Measurements from ENCODE around the gene APRT. TPM values are rescaled to one million over a fixed set of nuclear protein-coding genes. Genes with fewer than 3 reads are reported as not detected.

APRT gene
- polyA plus RNA-seq, 3 donors, result 123 to 307 (median 233) TPM

DNA sequence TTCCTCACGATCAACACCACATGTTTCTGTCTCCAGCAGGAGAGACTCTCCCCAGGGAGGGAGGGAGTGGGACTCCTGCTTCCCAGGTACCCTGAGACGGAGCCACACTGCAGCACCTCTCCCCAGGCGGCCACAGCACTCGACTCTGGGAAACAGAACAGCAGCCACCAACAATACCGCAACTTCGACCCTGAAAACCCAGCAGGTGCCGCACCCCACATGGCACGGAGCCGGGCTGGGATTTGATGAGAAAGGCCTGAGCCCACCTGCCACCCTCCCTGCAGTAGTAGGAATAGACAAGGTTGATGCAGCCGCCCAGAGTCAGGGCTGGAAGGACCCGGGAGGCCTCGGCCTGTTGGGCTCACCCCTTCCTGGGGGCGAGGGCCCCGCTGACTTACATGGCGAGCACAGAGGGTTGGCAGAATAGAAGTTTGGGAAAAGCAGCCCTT is 30.6 kb upstream of the APRT start:
- no peaks in the 10 kb centered on the region for H3K9me3 ChIP-seq (replicated peaks in 1 of 2; ENCODE audit: control insufficient read depth in 1 of 2, insufficient read depth in 1 of 2, low read length in 2 of 2)
- H3K36me3 Mint-ChIP-seq, result peaks cover 38 to 63% of the 10 kb centered on the region in 2 donors
- no peaks in the 10 kb centered on the region for H3K27me3 ChIP-seq (ENCODE audit: control insufficient read depth in 2 of 2, insufficient read depth in 2 of 2, low read length in 2 of 2)
- intact Hi-C loops (cut with micrococcal nuclease), result no loop called here
- H3K36me3 ChIP-seq (replicated peaks in 1 of 2; ENCODE audit: control insufficient read depth in 1 of 2, insufficient read depth in 2 of 2, low read length in 2 of 2), result peaks cover 48 to 57% of the 10 kb centered on the region in 2 donors
- no peak overlapping the region for H3K27ac ChIP-seq (ENCODE audit: low read depth in 1 of 2, low read length in 2 of 2)
- peaks cover 2% of the 10 kb centered on the region for H3K79me2 ChIP-seq (ENCODE audit: insufficient read depth, low read length)
- H3K9me3 Mint-ChIP-seq, result no peaks in the 10 kb centered on the region
- no peak overlapping the region for H3K4me3 Mint-ChIP-seq
- H3K9ac ChIP-seq (ENCODE audit: insufficient read depth, low read length, poor library complexity, severe bottlenecking), result no peak overlapping the region
- 100% methylated on average over 3 of the region's 15 CpGs for WGBS (ENCODE audit: insufficient coverage)
- no peak for DNase-seq
- TF ChIP-seq CTCF (IDR thresholded peaks at IDR 0.05), result no peak
- no peak overlapping the region for H3K4me2 ChIP-seq (replicated peaks; ENCODE audit: extremely low read depth, low read length, poor library complexity, severe bottlenecking)
- peaks cover 79% of the 10 kb centered on the region for H4K20me1 ChIP-seq (ENCODE audit: insufficient read depth, low read length)
- H2AFZ ChIP-seq (ENCODE audit: insufficient read depth, low read depth, low read length, poor library complexity, severe bottlenecking), result no peak overlapping the region
- peak overlapping the region in 1 of 7 donors; percentile 57 for H3K27ac Mint-ChIP-seq
- H3K4me1 Mint-ChIP-seq, result peaks cover 20% of the 10 kb centered on the region
- H3K4me3 ChIP-seq (replicated peaks in 1 of 3; ENCODE audit: low read depth in 2 of 3, low read length in 3 of 3), result no peak overlapping the region
- peaks cover 0 to 3% (median 2%) of the 10 kb centered on the region in 3 donors for H3K27me3 Mint-ChIP-seq (ENCODE audit: low read depth in 3 of 3)
- peaks cover 24 to 27% of the 10 kb centered on the region in 2 donors for H3K4me1 ChIP-seq (ENCODE audit: control insufficient read depth in 1 of 2, insufficient read depth in 2 of 2, low read length in 2 of 2)

DNA sequence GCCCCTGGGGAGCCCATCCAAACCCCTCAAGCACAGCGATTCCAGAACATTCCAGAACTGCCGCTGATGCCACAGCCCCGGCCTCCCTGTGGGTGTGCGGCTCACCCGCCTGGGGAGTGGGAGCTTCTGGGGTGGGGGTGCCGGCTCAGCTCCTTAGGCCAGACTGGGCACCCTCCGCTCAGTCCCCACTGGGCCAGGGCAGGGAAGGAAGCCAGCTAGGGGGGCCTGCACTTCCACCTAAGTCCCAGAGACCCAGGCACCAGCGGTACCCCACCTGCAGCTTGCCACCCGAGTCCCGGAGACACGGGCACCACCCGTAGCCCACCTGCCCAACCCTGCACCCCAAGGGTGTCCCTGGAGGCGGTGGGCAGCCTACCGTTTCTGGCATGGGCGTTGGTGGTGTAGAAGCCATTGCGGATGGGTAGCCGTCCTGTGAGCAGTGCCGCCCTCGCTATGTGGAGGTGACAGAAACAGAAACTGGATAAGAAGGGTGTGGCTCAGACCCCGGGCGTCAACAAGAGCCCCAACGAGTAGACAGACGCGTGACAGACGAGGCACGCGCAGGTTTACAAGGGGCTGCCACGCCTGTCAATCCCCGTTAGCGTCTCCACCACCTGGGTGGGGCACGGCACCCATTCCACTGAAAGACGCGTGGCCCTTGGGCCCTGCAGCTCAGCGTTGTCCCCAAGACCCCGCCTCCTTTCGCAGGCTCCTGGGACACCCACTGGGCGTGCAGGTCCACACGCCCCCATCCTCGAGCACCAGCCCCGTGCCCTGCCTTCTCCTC is 30.0 kb upstream of the APRT start:
- Mint-ChIP-seq H3K4me1 (peaks cover 20% of the 10 kb centered on the region), H3K4me3 (no peak overlapping the region), H3K27ac (peak overlapping the region in 1 of 7 donors; percentile 18), H3K9me3 (no peaks in the 10 kb centered on the region), H3K36me3 (peaks cover 38 to 63% of the 10 kb centered on the region in 2 donors), H3K27me3 (ENCODE audit: low read depth in 3 of 3) (peaks cover 0 to 2% (median 2%) of the 10 kb centered on the region in 3 donors)
- no peak overlapping the region for H3K9ac ChIP-seq (ENCODE audit: insufficient read depth, low read length, poor library complexity, severe bottlenecking)
- no peak for TF ChIP-seq CTCF (IDR thresholded peaks at IDR 0.05)
- no peak overlapping the region for H2AFZ ChIP-seq (ENCODE audit: insufficient read depth, low read depth, low read length, poor library complexity, severe bottlenecking)
- no peaks in the 10 kb centered on the region for H3K9me3 ChIP-seq (replicated peaks in 1 of 2; ENCODE audit: control insufficient read depth in 1 of 2, insufficient read depth in 1 of 2, low read length in 2 of 2)
- 88% methylated on average over 23 of the region's 40 CpGs for WGBS (ENCODE audit: insufficient coverage)
- no peak overlapping the region for H3K27ac ChIP-seq (ENCODE audit: low read depth in 1 of 2, low read length in 2 of 2)
- no peak for DNase-seq
- H3K27me3 ChIP-seq (ENCODE audit: control insufficient read depth in 2 of 2, insufficient read depth in 2 of 2, low read length in 2 of 2), result no peaks in the 10 kb centered on the region
- peaks cover 24 to 27% of the 10 kb centered on the region in 2 donors for H3K4me1 ChIP-seq (ENCODE audit: control insufficient read depth in 1 of 2, insufficient read depth in 2 of 2, low read length in 2 of 2)
- H3K4me3 ChIP-seq (replicated peaks in 1 of 3; ENCODE audit: low read depth in 2 of 3, low read length in 3 of 3), result no peak overlapping the region
- peaks cover 48 to 57% of the 10 kb centered on the region in 2 donors for H3K36me3 ChIP-seq (replicated peaks in 1 of 2; ENCODE audit: control insufficient read depth in 1 of 2, insufficient read depth in 2 of 2, low read length in 2 of 2)
- H3K79me2 ChIP-seq (ENCODE audit: insufficient read depth, low read length), result peaks cover under 1% of the 10 kb centered on the region
- H4K20me1 ChIP-seq (ENCODE audit: insufficient read depth, low read length), result peaks cover 73% of the 10 kb centered on the region
- no peak overlapping the region for H3K4me2 ChIP-seq (replicated peaks; ENCODE audit: extremely low read depth, low read length, poor library complexity, severe bottlenecking)
- intact Hi-C loops (cut with micrococcal nuclease), result no loop called here
